GM20431 (cell line): ENCODE measurements around the gene RSPH1.

Experiments
- in situ Hi-C: fragments of 300-500 bp; cut with MseI, MboI; formaldehyde crosslinking; loops from one replicate; pipeline ENCODE4 v1.15.0; 2020; ENCODE audit warnings: low sequenced_read_pairs; ENCODE audit not compliant: unreplicated experiment

Gene RSPH1

DNA sequence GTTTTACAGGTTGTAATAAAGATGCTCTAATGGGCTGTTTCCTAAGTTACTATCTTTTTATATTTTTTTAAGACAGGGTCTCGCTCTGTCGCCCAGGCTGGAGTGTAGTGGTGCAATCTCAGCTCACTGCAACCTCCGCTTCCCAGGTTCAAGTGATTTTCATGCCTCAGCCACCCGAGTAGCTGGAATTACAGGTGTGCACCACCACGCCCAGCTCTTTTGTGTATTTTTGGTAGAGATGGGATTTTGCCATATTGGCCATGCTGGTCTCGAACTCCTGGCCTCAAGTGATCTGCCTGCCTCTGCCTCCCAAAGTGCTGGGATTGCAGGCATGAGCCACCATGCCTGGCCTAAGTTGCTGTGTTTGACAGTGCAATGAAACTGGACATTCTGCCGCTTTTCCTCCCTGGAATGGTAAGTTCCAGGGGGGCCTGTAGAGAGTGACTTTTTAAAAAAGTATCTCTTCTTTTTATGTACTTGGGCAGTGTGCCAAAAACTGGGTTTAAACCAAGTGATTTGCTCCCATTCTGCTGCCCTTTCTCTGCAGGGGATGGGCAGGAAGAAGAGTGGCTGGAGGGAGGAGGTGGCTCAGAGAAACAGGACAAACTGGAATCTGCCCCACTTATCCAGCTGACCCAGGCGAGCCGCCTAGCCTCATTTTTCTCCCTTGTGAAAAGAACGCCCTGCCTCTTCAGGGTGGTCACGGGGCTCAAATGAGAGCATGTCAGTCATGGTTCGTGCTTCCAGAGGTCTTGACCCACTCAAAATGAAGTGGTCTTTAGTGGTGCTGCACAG lies 19.9 kb upstream of the RSPH1 start:
- in situ Hi-C loops: no loop called here

DNA sequence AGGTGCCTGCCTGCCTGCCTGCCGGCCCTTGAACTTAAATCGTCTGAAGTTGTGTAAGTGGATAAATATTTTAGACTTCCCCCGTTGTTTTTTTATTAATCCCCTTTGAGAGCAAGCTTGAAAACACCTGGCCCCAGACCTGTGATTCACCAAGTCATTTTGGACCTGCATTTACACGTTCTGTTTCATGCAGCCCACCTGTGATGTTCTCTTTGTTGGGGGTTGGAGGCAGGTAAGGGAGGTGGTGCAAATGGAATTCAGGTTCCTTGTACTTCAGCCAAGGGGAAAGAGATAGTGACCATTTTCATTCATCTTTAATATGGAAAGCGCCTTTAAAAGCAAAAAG lies 18.8 kb upstream of the RSPH1 start:
- in situ Hi-C loops: no loop called here

DNA sequence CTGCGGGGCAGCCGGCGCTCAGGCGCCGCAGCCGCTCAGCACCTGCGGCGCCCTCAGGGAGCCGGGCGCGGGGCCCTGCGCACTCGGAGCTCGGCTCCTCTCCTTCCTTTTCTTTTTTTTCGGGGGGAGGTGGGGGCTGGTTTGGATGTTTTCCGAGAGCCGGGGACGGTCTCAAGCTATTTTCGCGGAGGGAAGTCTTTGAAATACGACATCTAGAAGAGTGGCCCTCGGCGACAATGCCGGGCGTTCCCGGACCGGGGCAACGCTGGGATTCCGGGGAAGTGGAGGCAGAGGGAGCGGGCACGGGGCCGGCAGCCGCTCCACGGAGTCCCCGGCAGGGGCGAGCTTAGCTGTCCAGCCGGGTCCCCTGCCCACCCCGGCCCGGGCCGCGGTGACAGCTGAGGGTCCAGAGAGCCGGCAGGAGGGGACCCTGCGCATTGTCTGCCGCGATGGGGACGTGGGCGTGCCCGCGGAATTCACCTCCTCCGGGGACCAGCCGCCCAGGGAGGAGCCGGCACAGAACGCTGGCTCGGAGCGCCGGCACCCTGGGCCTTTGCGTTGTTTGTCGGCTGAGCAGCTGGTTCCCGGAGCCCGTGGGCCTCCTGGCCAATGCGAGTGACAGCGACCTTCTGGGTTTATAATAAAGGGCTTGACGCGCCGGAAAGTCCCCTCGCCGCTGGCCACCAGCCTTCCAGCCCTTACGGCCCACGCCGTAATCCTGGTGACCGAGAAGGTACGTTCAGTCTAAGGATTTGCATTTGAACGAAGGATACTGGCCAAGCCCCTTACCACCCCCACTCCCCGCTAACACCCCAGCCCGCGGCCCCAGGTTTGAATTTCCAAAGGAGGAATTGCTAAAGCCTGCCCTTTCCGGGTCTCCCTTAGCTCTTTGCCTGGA lies 18.2 kb upstream of the RSPH1 start:
- in situ Hi-C loops: no loop called here

DNA sequence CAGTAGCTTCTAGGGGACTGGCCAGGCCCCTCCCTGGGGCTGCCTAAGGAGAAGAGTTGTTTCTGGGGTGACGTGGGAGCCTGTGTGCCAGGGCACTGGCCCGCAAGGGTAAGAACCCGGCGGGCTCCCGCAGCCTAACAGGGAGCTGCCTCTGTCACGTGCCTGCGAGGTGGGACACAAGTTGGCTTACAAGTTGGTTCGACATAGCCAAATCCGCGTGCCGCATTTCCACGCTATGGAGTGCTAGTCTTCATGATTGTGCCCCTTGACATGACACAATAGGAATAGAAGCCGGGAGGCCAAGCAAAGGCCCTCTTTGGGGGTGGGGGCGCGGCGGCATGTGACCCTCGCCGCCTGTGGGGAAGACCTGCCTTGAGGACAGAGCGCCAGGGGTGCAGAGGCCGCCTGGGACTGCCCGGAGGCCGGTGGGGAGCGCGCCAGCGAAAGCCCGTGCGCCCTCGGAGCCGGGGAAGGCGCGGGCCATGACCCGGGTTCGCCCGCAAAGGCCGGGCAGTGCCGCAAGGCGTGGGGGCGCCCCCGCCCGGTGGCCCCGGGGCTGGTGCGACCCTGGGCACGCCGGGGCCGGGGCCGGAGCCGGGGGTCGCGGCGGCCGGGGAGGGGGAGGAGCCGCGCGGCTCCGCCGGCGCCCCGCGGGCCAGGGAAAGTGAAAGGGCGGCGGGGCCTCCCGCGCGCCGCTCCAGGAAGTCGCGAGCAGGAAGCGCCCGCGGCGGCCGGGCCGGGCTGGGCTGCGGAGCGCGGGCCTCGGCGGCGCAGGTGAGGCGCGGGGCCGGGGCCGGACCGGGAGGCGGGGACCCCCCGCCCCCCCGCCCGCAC lies 17.3 kb upstream of the RSPH1 start, which contains the start of gene SLC37A1:
TSS of gene SLC37A1 (plus strand) at position 702 of the 834 bp plus-strand sequence. CDS start 4,603 bp downstream, outside the sequence.
- in situ Hi-C loops: no loop called here

DNA sequence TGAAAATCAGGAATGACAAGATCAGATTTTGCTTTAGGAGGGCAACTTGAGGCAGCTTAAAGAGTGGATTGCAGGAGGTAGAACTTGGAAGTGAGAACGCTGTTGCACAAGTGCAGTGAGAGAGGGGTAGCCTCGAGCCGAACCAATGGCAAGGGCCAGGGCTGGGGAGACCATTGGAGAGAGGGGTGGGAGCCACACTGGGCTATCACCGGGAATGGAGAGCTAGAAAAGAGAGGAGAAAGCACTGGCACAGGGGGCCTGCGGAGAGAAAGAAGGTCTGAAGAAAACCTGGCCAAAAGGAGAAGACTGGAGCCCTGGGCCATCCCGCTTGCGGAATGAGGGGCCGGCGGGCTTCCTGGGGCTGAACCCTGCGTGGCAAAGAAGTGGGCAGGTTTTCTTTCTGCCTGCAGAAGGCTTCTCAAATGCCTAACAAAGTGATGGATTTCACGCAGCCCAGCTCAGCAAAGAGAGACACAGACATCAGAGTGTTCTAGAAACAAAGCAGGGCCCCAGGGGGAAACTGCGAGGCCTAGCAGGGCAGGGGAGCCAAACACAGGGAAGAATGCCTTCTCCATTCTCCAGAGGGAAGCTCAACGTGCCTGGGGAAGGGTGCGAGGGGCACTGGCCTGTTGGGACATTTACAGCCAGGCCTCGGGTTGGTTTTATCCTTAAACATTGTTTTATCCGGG lies 16.5 kb upstream of the RSPH1 start:
- in situ Hi-C loops: no loop called here

DNA sequence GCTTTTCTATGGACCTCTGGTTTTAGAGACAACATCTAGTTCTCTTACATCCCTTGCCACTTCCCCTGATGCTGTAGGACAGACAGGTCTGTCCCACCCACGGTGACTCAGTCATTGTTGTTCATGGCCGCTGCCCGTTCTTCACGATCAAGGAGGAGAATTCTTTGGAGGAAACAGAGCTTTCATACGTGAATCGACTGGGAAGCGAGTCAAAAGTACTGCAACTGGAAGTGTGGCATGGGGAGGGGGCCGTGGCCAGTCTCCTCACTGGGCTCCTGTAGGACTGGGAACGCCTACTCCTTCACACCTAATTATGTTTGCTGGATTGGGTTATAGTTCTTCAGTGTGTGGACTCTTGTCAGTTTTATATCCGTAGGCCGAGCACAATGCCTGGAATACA lies 13.2 kb upstream of the RSPH1 start:
- in situ Hi-C loops: no loop called here

DNA sequence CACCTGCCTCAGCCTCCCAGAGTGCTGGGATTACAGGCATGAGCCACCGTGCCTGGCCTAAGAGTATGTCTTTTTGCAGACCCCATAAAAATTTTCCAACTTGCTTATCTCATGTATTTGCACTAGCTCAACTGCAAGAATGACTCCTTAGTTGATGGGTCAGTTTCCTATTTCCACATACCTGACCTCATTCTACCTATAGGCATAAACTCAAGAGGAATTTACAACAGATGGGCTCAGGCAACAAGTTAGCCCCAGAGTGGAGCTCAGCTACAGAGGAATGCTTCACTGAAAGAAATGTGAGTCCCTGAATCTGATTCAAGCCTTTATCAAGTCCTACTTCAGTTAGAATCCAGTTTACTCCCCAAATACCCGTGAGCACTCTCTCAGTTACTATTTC lies 12.3 kb upstream of the RSPH1 start:
- in situ Hi-C loops: no loop called here

DNA sequence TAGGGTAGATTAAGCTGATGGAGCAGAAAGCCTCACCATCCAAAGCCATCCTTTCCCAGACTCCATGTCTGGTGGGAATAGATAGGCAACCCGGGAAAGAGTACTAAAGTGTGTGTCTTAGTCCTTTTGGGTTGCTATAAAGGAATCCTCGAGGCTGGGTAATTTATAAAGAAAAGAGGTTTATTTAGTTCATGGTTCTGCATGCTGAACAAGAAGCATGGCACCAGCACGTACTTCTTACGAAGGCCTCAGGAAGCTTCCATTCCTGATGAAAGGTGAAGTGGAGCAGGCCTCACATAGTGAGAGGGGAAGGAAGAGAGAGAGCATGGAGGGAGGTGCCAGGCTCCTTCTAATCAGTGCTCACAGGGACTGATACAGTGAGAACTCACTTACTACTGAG lies 11.4 kb upstream of the RSPH1 start:
- in situ Hi-C loops: no loop called here

DNA sequence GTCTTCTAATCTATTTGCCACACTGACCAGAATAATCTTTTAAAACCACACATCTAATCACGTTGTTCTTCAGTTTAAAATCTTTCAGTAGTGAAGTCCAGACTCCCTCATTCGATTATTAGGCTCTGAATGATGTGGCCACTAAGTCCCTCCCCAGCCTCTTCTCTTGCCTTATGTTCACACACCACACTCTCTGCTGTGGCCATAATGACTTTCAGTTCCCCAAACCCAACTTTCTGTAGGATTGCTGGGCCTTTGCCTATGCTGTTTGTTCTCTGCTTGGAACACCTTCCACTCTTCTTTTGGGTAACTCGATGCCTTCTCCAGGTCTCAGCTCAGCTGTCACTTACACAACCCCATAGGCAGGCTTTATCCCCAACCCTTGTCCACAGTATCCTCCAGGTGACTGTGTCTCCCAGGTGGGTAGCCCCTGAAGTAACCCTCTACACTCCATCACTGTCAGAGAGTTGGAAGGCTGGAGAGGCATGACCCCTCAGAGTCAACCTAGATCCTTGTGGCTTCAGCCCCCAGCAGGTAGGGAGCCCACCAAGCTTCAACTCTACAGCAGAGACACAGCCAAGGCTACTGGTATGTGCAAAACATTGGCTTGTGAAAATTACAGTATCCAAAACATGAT lies 9.2 kb upstream of the RSPH1 start:
- in situ Hi-C loops: no loop called here

DNA sequence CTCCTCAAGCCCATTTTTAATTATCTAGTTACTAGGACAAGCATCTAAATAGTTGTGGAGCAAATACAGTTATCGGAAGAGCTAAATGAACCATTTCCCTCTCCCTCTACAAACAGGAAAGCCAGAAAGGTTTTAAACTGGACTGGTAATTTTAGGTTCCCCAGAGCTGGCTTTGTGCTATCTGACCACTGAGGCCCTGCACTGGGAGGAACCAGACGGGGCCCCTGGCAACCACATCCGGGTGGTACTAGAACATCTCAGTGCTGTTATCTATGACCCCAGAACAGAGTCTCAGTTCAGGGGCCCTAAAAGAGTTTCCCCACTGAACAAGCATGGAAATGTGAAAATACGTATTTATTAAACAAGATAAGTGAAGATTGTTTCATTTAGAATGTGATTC lies 7.7 kb upstream of the RSPH1 start:
- in situ Hi-C loops: no loop called here

DNA sequence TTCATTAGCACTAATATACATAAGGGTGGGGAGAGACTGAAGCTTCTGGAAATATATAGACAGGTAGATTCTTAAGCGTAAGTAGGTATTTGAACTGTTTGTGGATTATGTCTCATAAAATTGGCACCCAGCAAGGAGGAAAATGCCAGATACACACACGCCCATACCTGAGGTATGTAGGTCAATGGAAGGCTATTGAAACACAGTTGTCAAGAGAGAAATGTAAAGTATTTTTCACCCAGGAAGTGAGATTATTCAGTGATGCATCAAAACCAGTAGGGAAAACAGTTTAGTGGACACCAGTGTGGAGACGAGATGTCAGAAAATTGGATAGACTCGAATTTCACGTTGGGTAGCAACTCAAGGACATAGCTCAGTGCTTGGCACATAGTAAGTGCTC lies 4.7 kb upstream of the RSPH1 start:
- in situ Hi-C loops: no loop called here

DNA sequence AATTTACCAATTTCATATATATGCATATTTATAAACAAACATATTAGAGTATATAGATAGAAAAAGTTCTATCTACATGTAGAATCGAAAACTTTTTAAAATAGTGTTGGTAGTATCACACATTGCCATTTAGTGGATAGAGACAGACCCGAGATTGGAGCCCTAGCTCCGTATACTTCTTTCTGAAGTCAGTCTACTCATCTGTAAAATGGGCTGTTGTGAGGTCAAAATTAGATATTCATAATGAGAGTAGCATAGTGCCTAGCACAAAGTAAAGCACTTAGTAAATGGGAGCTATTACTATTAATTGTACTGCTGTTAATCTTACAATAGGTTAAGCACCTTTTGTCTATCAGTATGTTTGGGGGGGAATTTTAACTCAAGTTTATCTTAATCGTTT lies 4.2 kb upstream of the RSPH1 start:
- in situ Hi-C loops: no loop called here

DNA sequence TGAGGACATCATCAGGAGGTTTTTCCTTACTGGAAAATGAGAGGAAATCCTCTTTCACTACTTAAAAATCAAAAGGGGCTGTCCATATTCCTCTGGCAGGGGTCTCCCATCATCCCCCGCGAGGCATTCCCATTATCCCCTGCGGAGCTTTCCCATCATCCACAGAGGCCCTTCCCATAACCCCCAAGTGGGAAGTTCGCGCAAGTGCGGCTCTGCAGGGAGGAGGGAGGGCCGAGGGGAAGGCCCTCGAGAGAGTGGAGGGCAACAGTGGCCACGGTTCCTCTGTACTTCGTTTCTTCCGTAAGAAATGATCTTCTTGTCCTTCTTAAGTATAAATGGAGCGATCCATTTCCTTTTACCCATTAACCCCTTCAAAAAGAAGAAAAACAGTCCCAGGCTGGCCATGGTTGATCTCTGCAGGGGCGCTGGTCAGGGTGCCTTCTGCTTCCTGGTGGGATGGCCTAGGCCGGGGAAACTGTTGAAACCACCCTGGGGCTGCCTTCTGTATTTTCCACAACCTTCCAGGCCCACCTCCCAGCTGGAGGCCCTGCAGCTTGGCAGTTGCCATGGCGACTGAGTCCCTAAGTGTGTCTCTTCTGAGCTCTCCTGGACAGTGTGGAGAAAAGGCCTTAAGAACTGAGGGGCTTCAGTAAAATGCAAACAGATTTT lies 3.6 kb upstream of the RSPH1 start:
- in situ Hi-C loops: no loop called here

DNA sequence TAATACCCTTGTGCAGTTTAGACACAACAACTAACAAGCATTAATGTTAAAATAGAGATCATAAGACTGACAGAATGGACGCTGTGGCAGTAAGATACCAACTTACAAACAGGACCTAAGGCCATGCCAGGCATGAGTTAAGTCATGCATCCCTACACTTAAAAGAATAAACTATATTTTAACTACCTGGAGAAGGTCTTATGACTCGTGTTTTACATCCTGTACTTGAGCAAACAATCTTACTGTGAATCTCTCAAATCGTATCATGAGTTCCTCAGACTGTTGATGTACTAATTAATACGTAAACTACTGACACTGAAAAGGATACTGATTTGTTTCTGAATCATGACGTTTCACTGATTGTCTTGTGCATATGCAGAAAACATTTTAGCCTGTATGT lies 2.0 kb upstream of the RSPH1 start:
- in situ Hi-C loops: no loop called here

DNA sequence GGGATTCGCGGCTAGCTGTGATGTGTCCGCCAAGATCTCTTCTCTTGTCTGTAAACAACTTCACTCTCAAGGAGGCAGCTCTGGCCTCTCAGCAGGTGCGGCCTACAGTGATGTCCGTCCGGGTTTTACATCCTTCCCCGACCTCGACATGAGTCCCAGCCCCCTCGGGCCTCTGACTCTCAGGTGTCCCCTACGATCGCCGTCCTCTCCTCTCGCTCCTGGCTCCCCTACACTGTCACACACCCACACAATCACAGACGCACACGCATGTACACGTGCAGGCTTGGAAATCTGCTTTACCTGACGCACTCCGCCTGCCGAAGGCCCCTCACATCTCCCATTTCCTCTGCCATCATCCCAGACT lies 797 bp upstream of the RSPH1 start:
- in situ Hi-C loops: no loop called here

DNA sequence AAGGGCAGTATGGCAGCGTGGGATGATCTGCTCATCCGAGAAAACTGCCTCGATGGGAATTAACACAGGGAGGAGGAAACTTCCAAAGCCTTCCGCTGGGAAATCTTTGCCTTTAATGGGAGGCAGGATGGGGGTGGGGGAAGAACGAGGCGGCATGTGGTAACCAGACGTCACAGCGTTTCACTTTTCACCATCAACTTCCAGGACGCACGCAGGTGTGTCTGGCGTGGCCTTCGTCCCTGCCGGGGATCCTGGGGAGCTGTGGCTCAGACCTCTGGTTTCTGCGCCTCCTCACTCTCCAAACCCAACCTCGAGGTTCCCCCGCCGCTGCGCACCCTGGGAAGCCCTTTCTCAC lies 282 bp downstream of the RSPH1 start:
- in situ Hi-C loops: no loop called here

DNA sequence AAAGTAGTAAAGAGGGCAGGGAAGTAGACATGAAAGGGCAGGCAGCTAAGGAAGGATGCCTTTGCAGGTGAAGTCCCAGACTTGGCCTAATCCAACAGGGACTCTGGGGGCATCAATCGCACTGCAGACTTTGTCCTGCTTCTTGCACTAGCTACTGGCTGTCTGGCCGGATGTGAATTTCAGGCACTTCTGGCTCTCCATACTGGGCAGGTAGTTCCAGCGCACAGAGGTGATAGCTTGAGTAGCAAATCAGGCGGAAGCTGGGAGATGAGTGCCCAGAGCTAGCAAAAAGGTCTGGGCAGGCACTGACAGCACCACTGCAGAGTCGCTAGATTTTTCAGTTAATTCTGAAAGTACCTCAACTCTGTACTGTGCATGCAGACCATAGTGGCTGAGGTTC lies 997 bp downstream of the RSPH1 start:
- in situ Hi-C loops: no loop called here

DNA sequence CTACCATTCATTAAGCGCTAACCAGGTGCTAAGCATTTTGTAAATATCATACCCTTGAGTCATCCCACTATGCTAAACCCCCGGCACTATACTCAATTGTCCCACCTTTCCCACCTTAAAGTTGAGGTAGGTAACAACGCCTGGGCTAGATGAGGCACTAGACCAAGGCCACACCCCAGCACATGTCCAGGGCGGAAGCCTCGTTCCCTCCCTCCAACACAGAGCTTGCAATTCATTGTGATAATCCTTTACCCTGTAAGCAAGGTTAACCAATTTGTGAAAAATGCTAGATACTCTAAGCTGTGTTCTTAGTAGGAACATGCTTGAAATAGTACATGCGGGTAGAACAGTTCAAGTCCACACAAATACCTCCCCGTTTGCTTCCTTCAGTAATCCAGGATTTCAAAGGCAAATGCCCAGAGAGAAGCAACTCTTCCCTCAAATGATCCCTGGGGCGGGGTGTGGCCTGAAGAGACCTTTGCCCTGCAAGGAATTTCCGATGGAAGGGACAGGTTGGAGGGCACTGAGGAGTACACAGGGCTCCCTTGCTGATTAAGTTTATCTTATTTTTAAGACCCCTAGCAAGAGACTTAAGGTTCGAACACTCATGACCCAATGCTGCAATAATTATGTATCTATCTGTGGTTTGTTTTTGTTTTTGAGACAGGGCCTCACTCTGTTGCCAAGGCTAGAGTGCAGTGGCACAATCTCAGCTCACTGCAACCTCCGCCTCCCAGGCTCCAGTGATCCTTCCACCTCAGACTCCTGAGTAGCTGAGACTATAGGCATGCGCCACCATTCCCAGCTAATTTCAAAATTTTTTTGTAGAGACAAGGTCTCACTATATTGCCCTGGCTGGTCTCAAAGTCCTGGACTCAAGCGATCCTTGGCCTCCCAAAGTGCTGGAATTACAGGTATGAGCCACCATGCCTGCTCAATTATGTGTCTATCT lies 2.6 kb downstream of the RSPH1 start:
- in situ Hi-C loops: no loop called here
